Measurements from ENCODE around the gene NRIP2. TPM values are rescaled to one million over a fixed set of nuclear protein-coding genes. Genes with fewer than 3 reads are reported as not detected.

NRIP2 gene
- total RNA-seq, 1 experiment from 2014 or later = 0.15 TPM

GRCh38 chr12:2836574-2836973, 1.7 kb upstream of the NRIP2 start:
- H3K27me3 ChIP-seq (ENCODE audit: insufficient read depth, low read length) = no peaks in the 10 kb centered on the region
- WGBS (ENCODE audit: extremely low coverage, insufficient read length, low lambda C conversion rate) = no CpG with 5 or more reads among the region's 8 CpGs
- H2BK15ac ChIP-seq (ENCODE audit: low read depth, low read length) = no peak overlapping the region
- no peak overlapping the region for H4K5ac ChIP-seq (ENCODE audit: insufficient read length, low read depth, low read length)
- H3K4ac ChIP-seq (ENCODE audit: low read depth, low read length) = no peak overlapping the region
- no peak overlapping the region for H2AK5ac ChIP-seq (ENCODE audit: insufficient read length, low read length)
- H3K23me2 ChIP-seq (ENCODE audit: insufficient read length, low read depth, low read length, poor library complexity, severe bottlenecking) = no peaks in the 10 kb centered on the region
- Mint-ChIP-seq H3K4me3 (no peak overlapping the region), H3K27ac (no peak overlapping the region), H3K27me3 (ENCODE audit: low read depth) (no peaks in the 10 kb centered on the region), H3K36me3 (ENCODE audit: insufficient read depth in 1 of 3, low read depth in 3 of 3) (peaks cover 1 to 18% (median 15%) of the 10 kb centered on the region in 3 experiments; a peak in 4 of 7 replicates), H3K4me1 (peaks cover 17 to 29% of the 10 kb centered on the region in 2 experiments), H3K9me3 (no peaks in the 10 kb centered on the region)
- no peak overlapping the region for H2BK5ac ChIP-seq (ENCODE audit: insufficient read length, low read length)
- no peak overlapping the region for H3K56ac ChIP-seq (ENCODE audit: insufficient read length, low read depth, low read length)
- no peak overlapping the region for H3K4me2 ChIP-seq (ENCODE audit: insufficient read depth, insufficient read length, low read length)
- no peak for DNase-seq
- H4K20me1 ChIP-seq (ENCODE audit: control insufficient read depth, insufficient read depth, insufficient read length) = no peaks in the 10 kb centered on the region
- TF ChIP-seq, protein P1, sequence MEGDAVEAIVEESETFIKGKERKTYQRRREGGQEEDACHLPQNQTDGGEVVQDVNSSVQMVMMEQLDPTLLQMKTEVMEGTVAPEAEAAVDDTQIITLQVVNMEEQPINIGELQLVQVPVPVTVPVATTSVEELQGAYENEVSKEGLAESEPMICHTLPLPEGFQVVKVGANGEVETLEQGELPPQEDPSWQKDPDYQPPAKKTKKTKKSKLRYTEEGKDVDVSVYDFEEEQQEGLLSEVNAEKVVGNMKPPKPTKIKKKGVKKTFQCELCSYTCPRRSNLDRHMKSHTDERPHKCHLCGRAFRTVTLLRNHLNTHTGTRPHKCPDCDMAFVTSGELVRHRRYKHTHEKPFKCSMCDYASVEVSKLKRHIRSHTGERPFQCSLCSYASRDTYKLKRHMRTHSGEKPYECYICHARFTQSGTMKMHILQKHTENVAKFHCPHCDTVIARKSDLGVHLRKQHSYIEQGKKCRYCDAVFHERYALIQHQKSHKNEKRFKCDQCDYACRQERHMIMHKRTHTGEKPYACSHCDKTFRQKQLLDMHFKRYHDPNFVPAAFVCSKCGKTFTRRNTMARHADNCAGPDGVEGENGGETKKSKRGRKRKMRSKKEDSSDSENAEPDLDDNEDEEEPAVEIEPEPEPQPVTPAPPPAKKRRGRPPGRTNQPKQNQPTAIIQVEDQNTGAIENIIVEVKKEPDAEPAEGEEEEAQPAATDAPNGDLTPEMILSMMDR (conservative IDR thresholded peaks at IDR 0.05) = no peak
- H2AFZ ChIP-seq (ENCODE audit: low read length) = no peak overlapping the region
- no peak overlapping the region for H3K27ac ChIP-seq (ENCODE audit: insufficient read length, low read depth, low read length)
- H3K14ac ChIP-seq (ENCODE audit: insufficient read depth, low read length) = no peak overlapping the region
- H3K18ac ChIP-seq (ENCODE audit: insufficient read length, low read depth, low read length) = no peak overlapping the region
- no peak overlapping the region for H2BK120ac ChIP-seq (ENCODE audit: low read depth, low read length, poor library complexity, severe bottlenecking)
- H3K79me1 ChIP-seq (ENCODE audit: insufficient read depth, low read depth, low read length, poor library complexity, severe bottlenecking) = no peaks in the 10 kb centered on the region
- no peaks in the 10 kb centered on the region for H3K79me2 ChIP-seq (ENCODE audit: insufficient read depth, low read length)
- H3K23ac ChIP-seq (ENCODE audit: insufficient read length, low read depth, low read length) = no peak overlapping the region
- no peak overlapping the region for H3T11ph ChIP-seq (ENCODE audit: low read length)
- no peaks in the 10 kb centered on the region for H3K9me3 ChIP-seq (ENCODE audit: control insufficient read depth, low read depth, low read length)
- H2BK12ac ChIP-seq (ENCODE audit: insufficient read length, low read depth, low read length) = no peak overlapping the region
- no peak overlapping the region for H4K8ac ChIP-seq (replicated peaks; ENCODE audit: insufficient read length, low read depth, low read length)
- H3K9ac ChIP-seq (ENCODE audit: extremely low read depth, insufficient read length, low read length) = no peak overlapping the region
- no peak overlapping the region for H2BK20ac ChIP-seq (ENCODE audit: low read depth, low read length, poor library complexity, severe bottlenecking)
- no peaks in the 10 kb centered on the region for H3K4me1 ChIP-seq (ENCODE audit: insufficient read depth, low read length)
- no peak overlapping the region for H4K91ac ChIP-seq (ENCODE audit: insufficient read length, low read depth, low read length)

Measured in H9 (cell line).